GM21367 (cell line): ENCODE measurements around the gene TNFSF13B.
A peak's percentile ranks its signal among the peaks of the same experiment; 100 is the strongest.
"Not testable (repeated sequence)": the region's sequence is repeated elsewhere in the genome, so short reads cannot be mapped to it uniquely, and the experiment has no call there.

ENCODE experiments used
- ATAC-seq: cut with Tn5 transposase; IDR thresholded peaks from one replicate; pipeline ENCODE4 v1.9.1; 2021; ENCODE audit not compliant: unreplicated experiment

Gene TNFSF13B

GRCh38 chr13:108281901-108282300 lies 12.4 kb downstream of the TNFSF13B start:
- ATAC-seq = no peak

GRCh38 chr13:108283110-108283509 lies 13.6 kb downstream of the TNFSF13B start:
- no peak for ATAC-seq

- ATAC-seq = no peak
Measured at GRCh38 chr13:108288741-108289140, 19.2 kb downstream of the TNFSF13B start.

- no peak for ATAC-seq
Measured at GRCh38 chr13:108289819-108290218, 20.3 kb downstream of the TNFSF13B start.

GRCh38 chr13:108297114-108297513 lies 27.6 kb downstream of the TNFSF13B start:
- ATAC-seq = no peak

GRCh38 chr13:108302279-108302678 lies 32.8 kb downstream of the TNFSF13B start:
- no peak for ATAC-seq

- ATAC-seq = no peak
Measured at GRCh38 chr13:108304170-108305016, 34.9 kb downstream of the TNFSF13B start.

GRCh38 chr13:108305655-108306054 lies 36.1 kb downstream of the TNFSF13B start:
- ATAC-seq = no peak

GRCh38 chr13:108306860-108307259 lies 37.3 kb downstream of the TNFSF13B start:
- no peak for ATAC-seq

- not testable (repeated sequence) for ATAC-seq
Measured at GRCh38 chr13:108311596-108311995, 42.1 kb downstream of the TNFSF13B start.

- no peak for ATAC-seq
Measured at GRCh38 chr13:108313382-108313781, 43.9 kb downstream of the TNFSF13B start.

GRCh38 chr13:108315273-108315672 lies 45.8 kb downstream of the TNFSF13B start:
- ATAC-seq = peak; percentile 53

- no peak for ATAC-seq
Measured at GRCh38 chr13:108315991-108316390, 46.5 kb downstream of the TNFSF13B start.

GRCh38 chr13:108316413-108316812 lies 46.9 kb downstream of the TNFSF13B start:
- ATAC-seq = no peak

- ATAC-seq = peak; percentile 63
Measured at GRCh38 chr13:108322206-108322824, 52.8 kb downstream of the TNFSF13B start.

GRCh38 chr13:108323031-108323430 lies 53.5 kb downstream of the TNFSF13B start:
- ATAC-seq = no peak

- no peak for ATAC-seq
Measured at GRCh38 chr13:108325863-108326262, 56.3 kb downstream of the TNFSF13B start.

GRCh38 chr13:108326309-108326708 lies 56.8 kb downstream of the TNFSF13B start:
- peak; percentile 90 for ATAC-seq

- no peak for ATAC-seq
Measured at GRCh38 chr13:108328848-108329247, 59.3 kb downstream of the TNFSF13B start.

- ATAC-seq = no peak
Measured at GRCh38 chr13:108332791-108333190, 63.3 kb downstream of the TNFSF13B start.

GRCh38 chr13:108342369-108343289 lies 73.1 kb downstream of the TNFSF13B start:
- ATAC-seq = peak; percentile 68
